GM18502 (cell line): ENCODE measurements around the gene JAZF1.

Experiments used
- ATAC-seq: cut with Tn5 transposase; IDR thresholded peaks from one replicate; pipeline ENCODE4 v1.9.1; 2021; ENCODE audit warnings: mild to moderate bottlenecking; ENCODE audit not compliant: unreplicated experiment, poor library complexity

JAZF1 gene

GRCh38 chr7:28180364-28181147 lies at the start of gene JAZF1:
Gene JAZF1 (minus strand): TSS chr7:28180795.
- ATAC-seq: no peak

DNA sequence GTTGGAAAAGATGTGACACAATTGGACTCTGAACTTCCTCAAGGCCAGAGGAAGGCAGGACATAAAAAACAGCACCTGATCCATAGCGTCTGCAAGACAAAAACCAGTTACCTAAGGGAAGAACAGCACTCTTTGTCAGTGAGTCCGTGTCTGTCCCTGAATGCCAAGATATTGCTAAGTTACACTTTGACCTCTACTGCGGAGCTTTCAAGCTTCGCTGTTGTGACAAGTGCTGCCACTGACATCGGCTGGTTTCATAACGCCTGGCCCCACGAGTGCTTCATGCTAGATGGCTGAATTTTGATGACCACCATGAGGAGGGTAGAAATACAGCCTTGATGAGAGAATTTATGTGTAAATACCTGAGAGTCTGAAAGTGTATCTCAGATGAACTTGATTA lies 49.7 kb upstream of the JAZF1 start:
- ATAC-seq: no peak

DNA sequence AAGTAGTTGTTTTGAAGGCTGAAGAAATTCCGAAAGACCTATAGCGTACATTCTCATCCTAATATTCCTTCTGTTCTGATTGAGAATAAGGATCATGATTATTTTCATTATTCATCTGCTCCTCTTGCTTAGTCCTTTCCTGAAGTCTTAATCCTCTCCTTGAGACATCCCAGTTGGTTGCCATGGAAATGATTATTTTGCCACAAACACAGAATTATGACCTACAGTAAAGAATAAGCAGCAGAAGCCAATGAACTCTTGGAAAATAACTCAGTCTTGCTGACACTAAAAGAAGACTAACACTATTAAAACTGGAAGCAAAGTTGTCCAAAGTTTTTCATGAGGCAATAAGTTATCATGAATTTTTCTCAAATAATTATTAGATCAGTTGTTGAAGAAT lies 47.8 kb upstream of the JAZF1 start:
- no peak for ATAC-seq

DNA sequence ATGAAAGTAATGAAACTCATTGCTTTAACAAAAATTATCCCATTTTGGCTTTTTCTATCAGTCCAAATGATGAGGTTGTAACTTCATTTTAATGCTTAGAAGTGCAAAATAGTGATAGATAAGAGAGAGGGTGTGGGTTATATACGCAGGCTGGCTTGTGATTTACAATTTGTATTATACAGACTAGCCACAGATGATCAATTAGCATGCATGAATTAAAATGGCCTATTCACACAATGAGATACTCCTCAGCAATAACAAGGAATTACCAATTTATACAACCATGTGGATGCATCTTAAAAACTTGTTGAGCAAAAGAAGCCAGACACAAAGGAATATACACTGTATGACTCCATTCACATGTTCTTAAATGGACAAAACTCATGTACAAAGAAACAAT lies 45.4 kb upstream of the JAZF1 start:
- no peak for ATAC-seq

DNA sequence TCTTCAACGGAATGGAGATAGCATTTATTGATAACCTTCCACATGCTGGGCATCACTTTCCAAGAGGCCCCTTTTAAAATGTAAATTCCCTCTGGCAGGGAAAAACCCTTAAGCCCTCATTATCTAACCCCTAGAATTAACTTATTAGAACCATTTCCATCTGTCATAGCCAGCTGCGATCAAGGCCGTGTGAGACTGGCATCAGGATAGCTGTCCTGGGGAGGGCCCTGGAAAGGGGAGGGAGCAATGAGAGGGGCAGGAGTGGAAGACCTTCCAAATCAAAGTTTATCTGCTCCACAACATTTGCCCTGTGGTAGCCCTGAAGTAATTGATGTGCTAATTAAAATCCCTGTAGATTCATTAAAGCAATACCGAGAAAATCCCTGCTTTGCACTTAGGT lies 45.0 kb upstream of the JAZF1 start:
- ATAC-seq: no peak

DNA sequence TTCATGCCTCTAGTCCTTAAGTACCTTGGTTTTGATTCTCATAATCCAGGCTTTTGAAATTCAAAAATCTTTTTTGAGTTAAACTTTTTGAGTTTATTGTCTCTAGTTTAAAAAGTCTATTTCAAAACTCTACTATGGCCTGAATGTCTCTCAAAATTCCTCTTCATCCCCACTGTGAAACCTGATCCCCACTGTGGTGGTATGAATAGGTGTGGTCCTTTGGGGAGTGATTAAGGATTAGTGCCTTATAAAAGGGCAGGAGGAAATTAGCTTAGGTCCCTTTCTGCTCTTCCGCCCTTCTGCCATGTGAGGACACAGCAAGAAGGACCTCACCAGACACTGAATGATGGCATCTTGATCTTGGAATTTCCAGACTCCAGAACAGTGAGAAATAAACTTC lies 44.1 kb upstream of the JAZF1 start:
- no peak for ATAC-seq

- ATAC-seq: no peak
Measured at GRCh38 chr7:28224172-28224571, 43.6 kb upstream of the JAZF1 start.

DNA sequence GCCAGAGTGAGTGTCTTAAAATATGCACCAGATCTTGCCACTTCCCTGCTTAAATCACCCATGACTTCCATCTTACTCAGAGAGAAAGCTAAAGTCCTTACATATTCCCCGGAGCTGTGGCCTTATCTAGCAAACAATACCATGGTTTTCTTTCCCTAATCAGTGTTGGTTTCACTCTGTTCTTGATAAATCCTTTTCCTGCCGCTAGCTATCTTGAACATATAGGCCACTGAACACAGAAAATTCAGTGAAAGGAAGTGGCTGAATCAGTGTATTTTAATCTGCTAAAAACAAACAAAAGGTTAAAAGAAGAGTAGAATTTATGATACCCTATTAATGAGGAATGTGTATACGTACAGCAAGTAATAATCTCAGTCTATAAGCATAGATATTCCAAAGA lies 42.0 kb upstream of the JAZF1 start:
- ATAC-seq: no peak

- no peak for ATAC-seq
Measured at GRCh38 chr7:28219793-28220192, 39.2 kb upstream of the JAZF1 start.

- no peak for ATAC-seq
Measured at GRCh38 chr7:28217143-28217542, 36.5 kb upstream of the JAZF1 start.

- no peak for ATAC-seq
Measured at GRCh38 chr7:28211006-28211405, 30.4 kb upstream of the JAZF1 start.

GRCh38 chr7:28208506-28208905 lies 27.9 kb upstream of the JAZF1 start:
- no peak for ATAC-seq

DNA sequence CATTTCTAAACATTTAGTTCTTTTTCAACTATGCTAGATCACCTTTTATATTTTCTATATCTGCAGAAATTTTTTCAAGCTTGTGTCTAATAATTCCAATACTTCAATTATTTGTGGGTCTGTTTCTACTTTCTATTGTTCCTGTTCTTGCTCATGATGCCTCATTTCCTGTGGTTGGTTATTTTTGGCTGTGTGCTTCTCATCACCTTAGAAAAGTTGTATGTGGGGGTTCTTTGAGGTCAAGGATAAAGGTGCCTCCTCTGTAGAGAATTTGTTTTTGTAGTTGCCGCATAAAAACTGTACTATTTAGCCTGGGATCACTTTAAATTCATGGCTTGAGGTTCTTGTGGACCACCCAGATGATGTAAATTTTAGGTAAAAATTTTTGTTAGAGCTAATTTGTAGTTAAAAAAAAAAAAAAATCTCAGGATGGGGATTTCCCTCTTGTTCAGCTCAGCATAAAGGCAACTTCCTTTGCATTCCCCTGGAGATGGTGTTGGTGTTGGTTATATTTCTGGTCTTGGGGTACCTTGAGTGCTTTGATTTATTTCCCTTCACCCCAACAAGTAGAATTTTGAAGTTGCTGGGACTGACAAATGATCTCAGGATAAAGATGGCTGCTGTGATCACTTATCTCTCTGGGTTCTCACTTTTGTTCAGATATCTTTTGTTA lies 27.0 kb upstream of the JAZF1 start:
- ATAC-seq: peak; percentile 53

- no peak for ATAC-seq
Measured at GRCh38 chr7:28205506-28205905, 24.9 kb upstream of the JAZF1 start.

DNA sequence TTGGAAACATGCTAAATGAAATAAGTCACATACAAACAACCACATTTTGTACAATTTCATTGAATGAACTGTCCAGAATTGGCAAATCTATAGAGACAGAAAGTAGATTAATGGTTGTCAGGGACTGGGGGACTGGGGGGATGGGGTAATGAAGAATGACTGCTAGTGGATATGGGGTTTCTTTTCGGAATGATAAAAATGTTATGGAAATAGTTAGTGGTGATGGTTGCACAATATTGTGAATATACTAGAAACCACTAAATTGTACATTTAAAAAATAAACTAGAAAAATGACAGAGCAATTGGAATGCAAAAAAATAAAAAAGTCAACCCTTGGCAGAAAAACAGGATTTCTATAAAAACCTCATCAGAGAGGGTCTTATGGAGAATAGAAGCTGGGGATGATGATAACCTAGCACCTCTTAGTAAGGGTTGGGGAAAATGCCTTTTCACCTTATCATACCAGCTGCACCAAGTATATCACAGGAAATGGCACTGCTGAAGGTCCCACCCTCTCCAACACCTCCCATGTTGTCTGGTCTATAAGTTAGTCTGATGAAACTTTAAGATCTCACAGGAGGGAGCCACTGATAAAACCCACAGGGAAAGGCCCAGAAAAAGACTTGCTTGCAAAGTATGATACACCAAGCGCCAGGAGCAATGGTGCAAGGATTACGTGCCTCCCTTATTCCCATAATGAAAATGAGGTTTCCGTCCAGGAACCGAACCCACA lies 23.1 kb upstream of the JAZF1 start:
- ATAC-seq: no peak

DNA sequence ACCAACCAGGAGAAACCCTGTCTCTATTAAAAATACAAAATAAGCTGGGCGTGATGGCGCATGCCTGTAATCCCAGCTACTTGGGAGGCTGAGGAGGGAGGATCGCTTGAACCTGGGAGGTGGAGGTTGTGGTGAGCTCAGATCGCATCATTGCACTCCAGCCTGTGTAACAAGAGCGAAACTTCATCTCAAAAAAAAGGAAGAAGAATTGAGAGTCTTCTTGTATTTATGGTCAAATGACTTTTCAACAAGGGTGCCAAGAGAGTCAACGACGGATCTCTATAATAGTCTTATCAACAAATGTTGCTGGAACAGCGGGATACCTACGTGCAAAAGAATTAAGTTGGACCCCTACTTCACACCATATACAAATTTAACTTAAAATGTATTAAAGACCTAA lies 21.6 kb upstream of the JAZF1 start:
- no peak for ATAC-seq

DNA sequence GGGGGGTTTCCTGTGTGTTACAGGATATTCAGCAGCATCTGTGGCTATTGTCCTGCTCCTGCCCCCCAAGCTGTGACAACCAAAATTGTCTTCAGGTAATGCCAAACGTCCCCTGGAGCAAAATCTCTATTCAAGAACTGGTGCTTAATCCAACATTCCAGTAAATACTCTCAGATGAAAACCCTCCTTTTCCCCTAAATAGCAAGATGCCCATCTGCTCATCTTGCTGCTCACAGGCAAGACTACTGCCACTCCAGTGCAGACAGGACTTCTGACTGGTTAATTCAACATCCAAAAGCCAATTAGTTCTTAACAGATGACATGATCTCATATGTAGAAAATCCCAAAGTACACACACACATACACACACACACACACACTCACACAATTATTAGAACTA lies 20.5 kb upstream of the JAZF1 start:
- ATAC-seq: no peak

GRCh38 chr7:28200598-28200997 lies 20.0 kb upstream of the JAZF1 start:
- no peak for ATAC-seq

- ATAC-seq: no peak
Measured at GRCh38 chr7:28199021-28199510, 18.5 kb upstream of the JAZF1 start.

DNA sequence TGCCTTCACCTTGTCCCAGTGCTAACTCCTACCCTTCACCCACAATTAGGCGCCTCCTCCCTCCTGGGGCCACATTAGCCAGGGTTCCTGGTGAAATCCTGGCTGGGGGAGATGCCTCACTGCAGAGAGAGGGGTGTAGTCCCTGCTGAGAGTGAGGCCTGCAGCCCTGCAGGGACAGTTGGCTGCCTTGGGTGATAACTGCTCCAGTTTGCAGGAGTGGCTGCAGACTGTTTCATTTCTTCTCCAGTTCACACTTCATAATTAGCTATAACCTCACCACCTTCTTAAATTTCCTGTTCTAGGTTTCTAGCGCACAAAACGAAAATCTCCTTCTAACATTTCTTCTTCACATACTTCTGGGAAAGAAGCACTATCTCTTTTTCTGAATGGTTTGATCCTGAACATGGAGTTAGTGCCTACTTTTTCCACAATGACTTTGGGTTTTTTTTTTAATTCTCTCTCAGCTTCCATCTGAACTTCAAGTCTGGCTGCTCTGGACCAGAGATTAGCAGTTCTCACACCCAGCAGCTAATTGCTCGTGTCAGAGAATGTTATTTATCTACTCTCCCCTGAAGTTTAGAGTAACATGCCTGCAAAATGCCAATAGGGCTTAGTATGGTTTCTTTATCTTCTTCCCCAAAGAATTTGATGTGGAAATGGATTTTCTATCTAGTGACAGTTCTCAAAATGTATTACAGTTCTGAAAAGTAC lies 15.5 kb upstream of the JAZF1 start:
- no peak for ATAC-seq
